HG03196 (cell line): ENCODE measurements around the gene GALNTL6.

Source experiments
- ATAC-seq: cut with Tn5 transposase; IDR thresholded peaks from one replicate; pipeline ENCODE4 v1.9.1; 2021; ENCODE audit not compliant: unreplicated experiment

GALNTL6 gene

GRCh38 chr4:172514801-172515200 lies 701.6 kb downstream of the GALNTL6 start:
- ATAC-seq = no peak

GRCh38 chr4:172515266-172515879 lies 702.2 kb downstream of the GALNTL6 start:
- no peak for ATAC-seq

- no peak for ATAC-seq
Observed at GRCh38 chr4:172517391-172517790, 704.2 kb downstream of the GALNTL6 start.

GRCh38 chr4:172521248-172521647 lies 708.0 kb downstream of the GALNTL6 start:
- ATAC-seq = no peak

- no peak for ATAC-seq
Observed at GRCh38 chr4:172521680-172522079, 708.5 kb downstream of the GALNTL6 start.

GRCh38 chr4:172543249-172543648 lies 730.0 kb downstream of the GALNTL6 start:
- ATAC-seq = no peak

GRCh38 chr4:172546782-172547181 lies 733.6 kb downstream of the GALNTL6 start:
- ATAC-seq = no peak

- ATAC-seq = no peak
Observed at GRCh38 chr4:172547724-172548123, 734.5 kb downstream of the GALNTL6 start.

- no peak for ATAC-seq
Observed at GRCh38 chr4:172553216-172553615, 740.0 kb downstream of the GALNTL6 start.

- no peak for ATAC-seq
Observed at GRCh38 chr4:172554588-172554987, 741.4 kb downstream of the GALNTL6 start.

GRCh38 chr4:172555725-172556124 lies 742.5 kb downstream of the GALNTL6 start:
- no peak for ATAC-seq

GRCh38 chr4:172573899-172574298 lies 760.7 kb downstream of the GALNTL6 start:
- no peak for ATAC-seq

GRCh38 chr4:172578712-172579111 lies 765.5 kb downstream of the GALNTL6 start:
- no peak for ATAC-seq

GRCh38 chr4:172584816-172585215 lies 771.6 kb downstream of the GALNTL6 start:
- no peak for ATAC-seq

- ATAC-seq = no peak
Observed at GRCh38 chr4:172596206-172596605, 783.0 kb downstream of the GALNTL6 start.

- no peak for ATAC-seq
Observed at GRCh38 chr4:172599554-172599953, 786.4 kb downstream of the GALNTL6 start.

- no peak for ATAC-seq
Observed at GRCh38 chr4:172601195-172601594, 788.0 kb downstream of the GALNTL6 start.

GRCh38 chr4:172619218-172619617 lies 806.0 kb downstream of the GALNTL6 start:
- ATAC-seq = no peak

GRCh38 chr4:172619798-172620197 lies 806.6 kb downstream of the GALNTL6 start:
- no peak for ATAC-seq

- ATAC-seq = no peak
Observed at GRCh38 chr4:172628263-172628662, 815.1 kb downstream of the GALNTL6 start.

- no peak for ATAC-seq
Observed at GRCh38 chr4:172630280-172630679, 817.1 kb downstream of the GALNTL6 start.

- no peak for ATAC-seq
Observed at GRCh38 chr4:172631832-172632231, 818.6 kb downstream of the GALNTL6 start.

GRCh38 chr4:172648471-172648870 lies 835.3 kb downstream of the GALNTL6 start:
- no peak for ATAC-seq
